Inflammatory macrophage treated with lipopolysaccharide for 4 hours (primary cell): ENCODE data around the gene JADE2.

Experiments used
- DNase-seq: peaks from one replicate; pipeline ENCODE4 v3.0.0-alpha.2; 2020

Gene JADE2

GRCh38 chr5:134530301-134531077 is 5.0 kb downstream of the JADE2 start:
- no peak for DNase-seq

GRCh38 chr5:134533115-134533815 is 7.8 kb downstream of the JADE2 start:
- peak; percentile 40 for DNase-seq

- DNase-seq = no peak
These were observed 8.7 kb downstream of the JADE2 start for GRCh38 chr5:134534058-134534725.

GRCh38 chr5:134534726-134535110 is 9.2 kb downstream of the JADE2 start:
- no peak for DNase-seq

GRCh38 chr5:134536876-134537275 is 11.4 kb downstream of the JADE2 start:
- DNase-seq = no peak

- DNase-seq = no peak
These were observed 11.8 kb downstream of the JADE2 start for GRCh38 chr5:134537297-134537696.

GRCh38 chr5:134538296-134538695 is 12.8 kb downstream of the JADE2 start:
- no peak for DNase-seq

- DNase-seq = no peak
These were observed 14.3 kb downstream of the JADE2 start for GRCh38 chr5:134539732-134540131.

GRCh38 chr5:134540747-134541733 is 15.6 kb downstream of the JADE2 start:
- no peak for DNase-seq

GRCh38 chr5:134541736-134542376 is 16.4 kb downstream of the JADE2 start:
- no peak for DNase-seq

- peak; percentile 83 for DNase-seq
These were observed 18.5 kb downstream of the JADE2 start for GRCh38 chr5:134543820-134544614.

- DNase-seq = peak; percentile 56
These were observed 19.8 kb downstream of the JADE2 start for GRCh38 chr5:134545070-134545868.

- no peak for DNase-seq
These were observed 21.6 kb downstream of the JADE2 start for GRCh38 chr5:134547066-134547465.

GRCh38 chr5:134547579-134547978 is 22.1 kb downstream of the JADE2 start:
- DNase-seq = no peak

- peak; percentile 22 for DNase-seq
These were observed 22.7 kb downstream of the JADE2 start for GRCh38 chr5:134547999-134548658.

GRCh38 chr5:134549714-134550113 is 24.2 kb downstream of the JADE2 start:
- no peak for DNase-seq

GRCh38 chr5:134550271-134551214 is 25.1 kb downstream of the JADE2 start:
- DNase-seq = no peak

- DNase-seq = no peak
These were observed 26.4 kb downstream of the JADE2 start for GRCh38 chr5:134551901-134552300.

GRCh38 chr5:134552301-134552700 is 26.8 kb downstream of the JADE2 start:
- no peak for DNase-seq
